GM19035 (cell line): Measurements from ENCODE around the gene TEX10.

Experiments used
- ATAC-seq: cut with Tn5 transposase; IDR thresholded peaks from one replicate; pipeline ENCODE4 v1.9.1; 2021; ENCODE audit not compliant: unreplicated experiment

The TEX10 gene

DNA sequence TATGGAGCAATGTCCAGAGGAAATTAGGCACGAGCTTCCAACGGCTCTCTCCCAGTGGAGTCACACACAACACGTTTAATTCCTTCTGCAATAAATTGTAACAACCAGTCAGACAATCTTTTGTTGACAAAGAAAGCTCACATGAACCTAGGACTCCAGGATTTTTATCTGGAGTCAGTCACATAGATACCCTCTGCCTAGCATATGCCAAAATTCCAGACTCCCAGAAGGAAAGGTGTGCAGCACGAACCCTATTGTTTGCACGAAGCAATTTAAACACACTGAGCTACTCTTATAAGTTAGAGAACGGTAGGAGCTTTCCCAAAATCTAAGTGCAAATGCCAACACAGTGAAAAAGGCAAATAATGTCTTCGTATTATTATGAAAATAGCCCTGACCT is 67.1 kb downstream of the TEX10 start:
- no peak for ATAC-seq

DNA sequence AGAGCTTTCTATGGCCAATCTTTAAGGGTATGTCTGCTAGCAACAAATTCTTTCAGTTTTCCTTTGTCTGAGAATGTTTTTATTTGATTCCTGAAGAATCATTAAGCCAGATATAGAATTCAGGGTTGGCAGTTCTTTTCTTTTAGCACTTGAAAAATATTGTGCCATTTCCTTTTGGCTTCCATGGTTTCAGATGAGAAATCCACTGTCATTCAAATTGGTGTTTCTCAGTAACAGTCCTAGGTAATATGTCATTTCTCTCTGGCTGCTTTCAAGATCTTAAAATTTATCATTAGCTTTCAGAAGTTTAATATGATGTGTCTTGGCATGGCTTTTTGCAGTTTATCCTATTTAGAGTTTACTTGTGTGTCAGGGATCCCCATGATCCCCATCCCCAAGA is 67.7 kb downstream of the TEX10 start:
- ATAC-seq, result no peak

DNA sequence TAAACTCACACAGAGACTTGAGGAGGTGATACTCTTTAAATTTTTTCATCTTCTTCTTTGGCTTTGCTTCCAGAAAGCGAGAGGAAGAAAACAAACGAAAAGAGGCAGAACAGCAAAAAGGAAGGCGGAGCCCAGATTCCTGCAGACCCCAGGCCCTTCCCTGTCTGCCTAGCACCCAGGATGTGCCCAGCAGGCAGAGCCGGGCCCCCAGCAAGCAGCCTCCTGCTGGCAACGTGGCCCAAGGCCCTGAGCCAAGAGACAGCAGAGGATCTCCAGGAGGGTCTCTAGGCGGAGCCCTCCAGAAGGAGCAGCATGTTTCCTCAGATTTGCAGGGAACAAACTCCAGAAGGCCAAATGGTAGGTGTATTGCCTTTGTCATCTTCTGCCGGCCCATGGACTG is 68.5 kb downstream of the TEX10 start:
- ATAC-seq, result no peak

DNA sequence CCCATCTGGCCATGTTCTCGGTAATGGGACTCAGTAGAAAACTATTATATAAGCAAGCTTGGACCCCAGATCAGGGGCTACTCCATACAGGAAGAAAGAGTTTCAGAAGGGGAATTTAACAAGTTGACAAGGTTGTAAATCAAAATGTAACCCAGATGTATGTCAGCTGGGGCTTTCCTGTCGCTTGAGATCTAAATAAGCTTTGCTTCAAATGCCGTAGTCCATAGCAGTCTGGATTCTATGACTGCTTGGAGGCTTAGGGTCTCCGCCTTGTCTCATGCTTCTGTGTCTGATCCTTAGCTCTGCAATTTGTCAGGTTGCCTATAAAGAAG is 70.4 kb downstream of the TEX10 start:
- no peak for ATAC-seq

DNA sequence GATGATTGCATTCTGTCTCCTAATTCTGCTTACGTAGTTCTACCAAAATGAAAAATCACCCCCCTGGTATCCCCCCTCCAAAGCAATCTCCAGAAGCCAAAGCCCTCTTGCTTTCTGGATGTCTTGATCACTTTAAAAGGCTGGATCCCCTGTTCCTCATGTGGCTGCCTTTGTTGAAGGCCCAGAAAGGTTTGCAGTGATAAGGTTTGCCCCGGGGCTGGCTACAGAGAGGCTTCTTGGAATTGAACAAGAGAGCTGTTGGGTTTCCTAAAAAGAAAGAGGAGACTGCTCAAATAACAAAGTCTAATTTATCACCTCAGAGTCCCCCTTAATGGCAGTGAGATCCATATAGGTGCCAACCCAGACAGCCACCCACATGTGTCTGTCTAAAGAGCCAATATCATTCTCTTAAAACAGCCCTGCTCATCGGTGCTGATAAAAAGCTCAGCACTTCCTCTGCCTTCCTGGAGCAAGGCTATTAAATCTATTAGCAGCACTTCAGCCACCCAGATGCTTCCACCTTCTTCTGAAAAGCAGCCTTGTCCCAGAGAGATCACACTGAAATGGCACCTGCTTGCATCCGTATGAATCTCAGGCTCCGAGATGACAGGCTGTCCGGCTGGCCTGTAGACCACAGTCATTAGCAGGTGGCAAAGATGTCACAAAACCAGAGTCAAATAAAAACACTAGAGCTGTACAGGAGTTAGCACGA is 70.9 kb downstream of the TEX10 start:
- ATAC-seq, result no peak

DNA sequence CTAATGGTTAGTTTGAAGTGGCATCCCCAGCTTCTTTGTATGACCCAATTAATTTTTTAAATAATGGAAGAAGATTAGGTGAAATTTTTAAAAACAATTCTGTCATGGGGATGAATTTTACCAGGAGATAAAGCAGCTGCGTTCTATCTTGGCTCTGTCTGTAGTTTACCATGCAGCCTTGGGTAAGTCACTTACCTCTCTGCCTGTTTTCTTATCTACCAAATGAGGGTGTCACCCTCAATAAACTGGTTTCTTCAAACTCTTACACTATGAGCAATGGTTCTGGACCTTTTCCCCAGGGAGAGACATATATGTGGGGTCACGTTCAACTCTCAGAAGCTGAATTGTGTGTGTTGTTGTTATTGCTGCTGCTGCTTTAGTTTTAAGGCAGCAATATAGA is 71.7 kb downstream of the TEX10 start:
- no peak for ATAC-seq

DNA sequence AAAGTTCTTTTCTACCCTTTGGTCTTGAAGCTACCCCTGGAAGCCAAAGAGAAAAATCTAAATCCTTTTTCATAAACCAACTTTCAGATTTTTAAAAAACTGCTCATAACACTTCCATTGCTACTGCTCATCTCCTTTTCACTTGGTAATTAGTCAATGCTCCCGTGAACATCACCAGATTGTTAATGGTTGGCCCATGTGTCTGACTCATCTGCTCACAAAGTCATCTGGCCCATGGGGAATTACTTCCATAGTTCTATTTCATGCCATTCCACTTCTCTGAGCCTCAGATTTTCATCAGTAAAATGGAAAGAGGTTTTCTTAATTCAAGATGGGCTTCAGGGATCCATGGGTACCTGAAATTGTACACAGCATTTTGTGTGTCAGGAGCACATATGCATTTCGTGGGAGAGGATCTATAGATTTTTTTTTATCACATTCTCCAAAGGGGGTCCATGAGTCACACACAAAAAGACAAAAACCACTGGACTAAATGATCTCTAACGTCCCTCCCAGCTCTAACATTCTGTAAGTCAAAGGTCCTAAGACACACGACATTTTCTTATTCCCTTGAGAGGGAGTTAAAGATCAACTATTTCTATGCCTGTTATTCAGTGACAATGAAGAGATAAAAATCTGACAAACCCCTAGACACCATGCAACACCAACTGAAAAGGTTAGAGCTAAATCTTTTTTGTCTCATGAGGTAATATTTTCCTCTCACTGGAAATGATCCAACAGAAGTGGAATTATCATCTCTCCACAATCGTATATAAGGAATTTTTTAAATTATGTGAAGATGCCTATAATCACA is 75.4 kb downstream of the TEX10 start:
- ATAC-seq, result no peak

DNA sequence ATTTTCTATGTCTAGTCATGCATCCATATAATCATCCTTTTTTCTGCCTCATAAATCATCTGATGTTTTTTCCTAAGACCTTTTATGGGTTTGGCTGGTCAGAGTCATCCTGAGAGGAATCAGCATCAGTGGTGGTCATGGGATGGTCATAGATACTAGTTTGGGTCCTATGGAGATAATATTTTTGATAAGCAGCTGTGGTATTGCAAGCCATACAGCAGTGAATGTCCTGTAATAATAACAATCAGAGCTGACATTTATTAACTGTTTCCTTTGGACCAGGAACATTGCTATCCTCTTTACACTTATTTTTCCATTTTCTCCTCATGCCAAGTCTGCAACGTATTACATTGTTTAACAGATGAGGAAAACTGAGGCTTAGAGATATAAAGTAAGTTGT is 83.1 kb downstream of the TEX10 start:
- ATAC-seq, result no peak

DNA sequence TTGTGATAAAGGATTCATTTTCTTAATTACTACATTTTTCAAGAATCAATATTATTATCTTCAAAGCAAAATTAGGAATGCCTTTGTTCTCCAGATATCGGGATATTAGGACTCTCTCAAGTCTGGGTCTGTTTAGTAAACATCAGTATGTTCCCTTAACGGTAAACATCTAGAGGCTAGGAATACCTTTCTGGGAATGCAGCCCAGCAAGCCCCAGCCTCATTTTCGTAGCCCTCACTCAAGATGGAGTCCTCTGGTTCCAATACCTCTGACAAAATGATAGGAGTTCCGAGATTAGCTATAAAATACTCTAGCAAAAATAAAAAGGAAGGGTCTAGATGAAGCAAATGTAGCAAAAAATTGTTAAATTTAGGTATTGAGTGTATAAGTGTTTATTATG is 84.5 kb downstream of the TEX10 start:
- ATAC-seq, result no peak

DNA sequence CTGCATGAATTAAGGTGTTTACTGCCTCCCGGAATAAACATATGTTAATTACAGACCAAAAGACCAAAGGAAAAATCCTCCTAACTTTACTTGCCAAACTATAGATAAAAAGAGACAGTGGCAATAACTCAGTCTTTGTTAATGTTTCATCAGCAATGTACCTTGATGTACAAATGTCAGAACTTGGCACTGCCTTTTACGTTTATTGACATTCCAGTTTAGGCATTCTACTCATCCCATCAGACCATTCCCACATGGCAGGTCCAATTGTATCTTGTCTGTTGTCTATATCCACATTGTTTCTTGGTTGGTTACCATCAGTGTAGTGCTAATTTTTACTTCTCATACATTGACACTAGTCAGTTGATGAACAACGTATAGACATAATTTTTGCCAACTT is 85.5 kb downstream of the TEX10 start:
- no peak for ATAC-seq
